ENCODE measurements around the gene NKX3-2.

The NKX3-2 gene

DNA sequence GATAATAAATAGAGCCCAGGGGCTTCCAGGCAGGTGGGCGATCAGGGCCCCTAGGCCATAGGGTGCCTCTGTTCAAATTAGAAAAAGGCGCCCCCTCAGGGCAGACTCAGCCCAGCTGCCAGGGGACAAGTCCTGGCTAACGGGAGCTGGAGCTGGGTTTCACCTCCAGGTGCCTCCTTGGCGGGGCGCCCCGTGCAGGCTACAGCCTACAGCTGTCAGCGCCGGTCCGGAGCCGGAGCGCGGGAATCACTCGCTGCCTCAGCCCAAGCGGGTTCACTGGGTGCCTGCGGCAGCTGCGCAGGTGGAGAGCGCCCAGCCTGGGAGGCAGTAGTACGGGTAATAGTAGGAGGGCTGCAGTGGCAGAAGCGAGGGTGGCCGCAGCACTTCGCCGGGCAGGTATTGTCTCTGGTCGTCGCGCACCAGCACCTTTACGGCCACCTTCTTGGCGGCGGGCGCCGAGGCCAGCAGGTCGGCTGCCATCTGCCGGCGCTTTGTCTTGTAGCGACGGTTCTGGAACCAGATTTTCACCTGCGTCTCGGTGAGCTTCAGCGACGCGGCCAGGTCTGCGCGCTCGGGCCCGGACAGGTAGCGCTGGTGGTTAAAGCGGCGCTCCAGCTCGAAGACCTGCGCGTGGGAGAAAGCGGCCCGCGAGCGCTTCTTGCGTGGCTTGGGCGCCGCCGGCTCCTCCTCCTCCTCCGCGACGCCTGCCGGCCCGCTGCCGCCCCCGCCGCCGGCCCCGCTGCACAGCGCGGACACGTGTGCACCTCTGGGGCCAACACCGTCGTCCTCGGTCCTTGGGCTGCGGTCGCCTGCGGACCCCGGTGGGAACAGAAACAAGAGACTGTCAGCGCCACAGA is 2.4 kb downstream of the NKX3-2 start:
- TF ChIP-seq TAF1 (IDR thresholded peaks at IDR 0.05; ENCODE audit: borderline replicate concordance, insufficient read depth, low read length) (no peak), POLR2AphosphoS5 (IDR thresholded peaks at IDR 0.05; ENCODE audit: low read depth, low read length) (no peak), FOXP2 (optimal IDR thresholded peaks at IDR 0.05; ENCODE audit: borderline replicate concordance, extremely low read depth, extremely low read length, insufficient read depth) (no peak), SIN3A (IDR thresholded peaks at IDR 0.05; ENCODE audit: borderline replicate concordance, insufficient read depth, low read length) (no peak)
- TF ChIP-seq, protein P1, sequence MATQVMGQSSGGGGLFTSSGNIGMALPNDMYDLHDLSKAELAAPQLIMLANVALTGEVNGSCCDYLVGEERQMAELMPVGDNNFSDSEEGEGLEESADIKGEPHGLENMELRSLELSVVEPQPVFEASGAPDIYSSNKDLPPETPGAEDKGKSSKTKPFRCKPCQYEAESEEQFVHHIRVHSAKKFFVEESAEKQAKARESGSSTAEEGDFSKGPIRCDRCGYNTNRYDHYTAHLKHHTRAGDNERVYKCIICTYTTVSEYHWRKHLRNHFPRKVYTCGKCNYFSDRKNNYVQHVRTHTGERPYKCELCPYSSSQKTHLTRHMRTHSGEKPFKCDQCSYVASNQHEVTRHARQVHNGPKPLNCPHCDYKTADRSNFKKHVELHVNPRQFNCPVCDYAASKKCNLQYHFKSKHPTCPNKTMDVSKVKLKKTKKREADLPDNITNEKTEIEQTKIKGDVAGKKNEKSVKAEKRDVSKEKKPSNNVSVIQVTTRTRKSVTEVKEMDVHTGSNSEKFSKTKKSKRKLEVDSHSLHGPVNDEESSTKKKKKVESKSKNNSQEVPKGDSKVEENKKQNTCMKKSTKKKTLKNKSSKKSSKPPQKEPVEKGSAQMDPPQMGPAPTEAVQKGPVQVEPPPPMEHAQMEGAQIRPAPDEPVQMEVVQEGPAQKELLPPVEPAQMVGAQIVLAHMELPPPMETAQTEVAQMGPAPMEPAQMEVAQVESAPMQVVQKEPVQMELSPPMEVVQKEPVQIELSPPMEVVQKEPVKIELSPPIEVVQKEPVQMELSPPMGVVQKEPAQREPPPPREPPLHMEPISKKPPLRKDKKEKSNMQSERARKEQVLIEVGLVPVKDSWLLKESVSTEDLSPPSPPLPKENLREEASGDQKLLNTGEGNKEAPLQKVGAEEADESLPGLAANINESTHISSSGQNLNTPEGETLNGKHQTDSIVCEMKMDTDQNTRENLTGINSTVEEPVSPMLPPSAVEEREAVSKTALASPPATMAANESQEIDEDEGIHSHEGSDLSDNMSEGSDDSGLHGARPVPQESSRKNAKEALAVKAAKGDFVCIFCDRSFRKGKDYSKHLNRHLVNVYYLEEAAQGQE (IDR thresholded peaks at IDR 0.05; ENCODE audit: insufficient read depth in 1 of 2, low read depth in 2 of 2, low read length in 2 of 2), result no peak

DNA sequence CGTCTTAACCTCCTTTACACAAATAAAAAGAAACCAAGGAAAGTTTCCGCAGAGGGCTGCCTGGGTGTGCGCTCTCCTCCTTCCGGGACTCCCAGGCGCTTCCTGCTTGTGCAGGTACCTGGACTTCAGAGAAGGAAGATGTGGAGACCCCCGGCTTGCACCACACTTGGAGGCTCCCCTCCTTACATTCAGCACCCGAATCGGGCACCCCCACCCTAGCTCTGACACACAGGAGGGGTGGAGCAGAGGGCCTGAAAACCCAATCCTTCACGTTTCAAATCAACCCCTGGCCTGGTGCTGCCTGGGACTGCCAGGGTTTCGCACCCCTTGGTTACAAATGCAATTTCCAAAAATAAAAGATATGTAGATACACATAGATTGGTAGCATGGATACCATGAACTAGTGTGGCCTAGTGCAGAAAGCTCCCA is 3.1 kb downstream of the NKX3-2 start:
- TF ChIP-seq POLR2AphosphoS5 (IDR thresholded peaks at IDR 0.05; ENCODE audit: low read depth, low read length) (no peak), FOXP2 (optimal IDR thresholded peaks at IDR 0.05; ENCODE audit: borderline replicate concordance, extremely low read depth, extremely low read length, insufficient read depth) (no peak), SIN3A (IDR thresholded peaks at IDR 0.05; ENCODE audit: borderline replicate concordance, insufficient read depth, low read length) (no peak), TAF1 (IDR thresholded peaks at IDR 0.05; ENCODE audit: borderline replicate concordance, insufficient read depth, low read length) (no peak)
- TF ChIP-seq, protein P1 (IDR thresholded peaks at IDR 0.05; ENCODE audit: insufficient read depth in 1 of 2, low read depth in 2 of 2, low read length in 2 of 2), result no peak

DNA sequence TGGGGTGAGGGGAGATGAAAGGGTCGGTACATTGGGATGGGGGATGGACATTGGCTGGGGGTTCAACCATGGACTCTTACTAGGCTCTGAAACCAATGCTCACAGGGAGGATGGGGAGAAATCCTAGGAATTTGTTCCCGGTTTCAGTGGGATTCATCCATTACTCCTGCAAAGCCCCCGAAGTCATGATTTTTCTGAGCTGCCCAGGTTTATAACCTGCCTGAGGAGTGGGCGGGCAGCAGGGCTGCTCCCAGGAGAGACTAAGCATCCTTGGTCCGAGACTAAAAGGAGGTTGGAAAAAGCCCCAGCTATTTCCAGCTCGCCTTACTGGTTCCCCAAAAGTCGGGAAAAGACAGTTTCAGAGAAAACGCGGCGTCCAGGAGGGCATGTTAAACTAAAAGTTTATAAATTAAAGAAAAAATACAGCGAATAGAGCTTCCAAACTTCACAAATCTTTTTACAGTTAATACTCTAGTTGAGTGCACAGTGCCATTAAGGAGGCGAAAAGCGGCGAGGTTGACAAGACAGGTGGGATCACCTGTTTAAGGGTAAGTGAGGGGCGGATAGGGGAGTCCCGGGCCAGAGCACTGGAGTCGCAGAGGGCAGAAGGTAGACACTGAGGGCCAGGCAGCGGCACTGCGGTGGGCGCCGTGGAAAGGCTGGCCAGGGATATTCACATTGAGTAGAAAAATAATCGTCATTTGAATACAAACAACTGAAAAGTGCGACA is 3.7 kb downstream of the NKX3-2 start:
- no peak for TF ChIP-seq SIN3A (IDR thresholded peaks at IDR 0.05; ENCODE audit: borderline replicate concordance, insufficient read depth, low read length)

DNA sequence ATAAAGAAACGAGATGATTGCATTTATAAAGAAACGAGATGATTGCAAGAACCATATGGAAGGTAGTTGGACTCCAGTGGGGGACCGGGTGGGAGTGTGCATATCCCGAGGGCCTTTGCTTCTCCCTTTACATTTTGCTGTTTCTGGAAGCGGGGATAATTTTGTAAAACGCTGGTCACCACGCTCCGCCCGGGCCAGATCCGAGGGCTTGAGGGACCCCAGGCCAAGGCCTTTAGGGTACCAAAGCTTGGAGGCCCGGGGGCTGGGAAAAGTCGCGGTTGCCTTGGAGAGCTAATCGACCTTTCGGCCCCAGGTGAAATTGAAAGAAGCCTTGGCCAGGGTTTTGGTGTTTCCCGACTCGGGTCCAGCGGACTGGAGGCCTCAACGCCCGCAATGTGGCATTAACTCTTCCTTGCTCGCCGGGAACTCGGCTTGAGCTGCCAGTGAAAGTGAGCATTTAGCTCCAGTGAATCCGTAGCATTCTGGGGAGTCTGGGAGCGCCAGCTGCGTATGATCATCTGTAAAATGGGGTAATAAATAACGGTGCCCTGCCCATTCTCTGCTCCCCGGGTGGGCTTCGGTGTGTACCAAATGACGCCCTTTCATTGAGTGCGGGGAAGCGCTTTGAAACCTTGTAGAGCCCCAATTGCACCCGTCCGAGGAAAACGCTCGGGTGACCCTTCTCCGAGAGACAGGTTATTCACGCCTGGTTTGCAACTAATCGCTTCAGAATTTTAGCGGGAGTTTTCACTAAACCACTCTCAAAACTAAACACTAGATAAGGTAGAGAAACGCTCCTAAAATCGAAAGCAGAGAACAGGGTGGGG is 4.5 kb downstream of the NKX3-2 start:
- no peak for TF ChIP-seq FOXP2 (optimal IDR thresholded peaks at IDR 0.05; ENCODE audit: borderline replicate concordance, extremely low read depth, extremely low read length, insufficient read depth)
- TF ChIP-seq, protein P1 (IDR thresholded peaks at IDR 0.05; ENCODE audit: insufficient read depth in 1 of 2, low read depth in 2 of 2, low read length in 2 of 2), result no peak
- TF ChIP-seq POLR2AphosphoS5 (IDR thresholded peaks at IDR 0.05; ENCODE audit: low read depth, low read length), result no peak
- no peak for TF ChIP-seq TAF1 (IDR thresholded peaks at IDR 0.05; ENCODE audit: borderline replicate concordance, insufficient read depth, low read length)
- no peak for TF ChIP-seq SIN3A (IDR thresholded peaks at IDR 0.05; ENCODE audit: borderline replicate concordance, insufficient read depth, low read length)

DNA sequence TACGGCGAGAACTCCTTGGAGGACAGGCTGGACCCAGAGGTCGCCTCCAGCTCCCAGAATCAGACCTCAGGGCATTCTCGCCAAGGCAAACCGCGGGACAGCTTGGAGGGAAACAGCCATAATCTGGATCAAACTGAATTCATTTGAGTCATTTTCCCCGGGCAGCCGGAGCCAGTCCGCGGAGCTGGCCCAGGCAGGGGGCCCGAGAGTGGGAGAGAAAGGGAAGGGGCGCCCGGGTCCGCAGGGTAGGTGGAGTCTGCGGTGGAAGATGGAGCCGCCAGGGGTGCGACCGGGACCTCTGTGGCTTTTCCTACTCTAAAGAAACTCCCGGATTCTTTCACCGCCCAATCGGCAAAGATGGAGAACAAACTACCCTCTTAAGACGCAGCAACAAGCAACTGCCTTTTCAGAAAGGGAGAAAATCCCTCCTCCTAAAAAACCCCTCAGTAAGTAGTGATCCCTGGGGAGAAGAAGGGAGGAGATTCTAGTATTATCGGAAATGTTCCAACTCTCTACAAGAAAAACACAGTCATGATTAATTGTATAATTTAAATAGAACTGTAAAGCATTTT is 5.2 kb downstream of the NKX3-2 start:
- TF ChIP-seq FOXP2 (optimal IDR thresholded peaks at IDR 0.05; ENCODE audit: borderline replicate concordance, extremely low read depth, extremely low read length, insufficient read depth), result no peak
- TF ChIP-seq, protein P1 (IDR thresholded peaks at IDR 0.05; ENCODE audit: insufficient read depth in 1 of 2, low read depth in 2 of 2, low read length in 2 of 2), result no peak
- no peak for TF ChIP-seq TAF1 (IDR thresholded peaks at IDR 0.05; ENCODE audit: borderline replicate concordance, insufficient read depth, low read length)
- TF ChIP-seq SIN3A (IDR thresholded peaks at IDR 0.05; ENCODE audit: borderline replicate concordance, insufficient read depth, low read length), result no peak
- TF ChIP-seq POLR2AphosphoS5 (IDR thresholded peaks at IDR 0.05; ENCODE audit: low read depth, low read length), result no peak
